Measurements from ENCODE around the gene STK32B.

STK32B gene

DNA sequence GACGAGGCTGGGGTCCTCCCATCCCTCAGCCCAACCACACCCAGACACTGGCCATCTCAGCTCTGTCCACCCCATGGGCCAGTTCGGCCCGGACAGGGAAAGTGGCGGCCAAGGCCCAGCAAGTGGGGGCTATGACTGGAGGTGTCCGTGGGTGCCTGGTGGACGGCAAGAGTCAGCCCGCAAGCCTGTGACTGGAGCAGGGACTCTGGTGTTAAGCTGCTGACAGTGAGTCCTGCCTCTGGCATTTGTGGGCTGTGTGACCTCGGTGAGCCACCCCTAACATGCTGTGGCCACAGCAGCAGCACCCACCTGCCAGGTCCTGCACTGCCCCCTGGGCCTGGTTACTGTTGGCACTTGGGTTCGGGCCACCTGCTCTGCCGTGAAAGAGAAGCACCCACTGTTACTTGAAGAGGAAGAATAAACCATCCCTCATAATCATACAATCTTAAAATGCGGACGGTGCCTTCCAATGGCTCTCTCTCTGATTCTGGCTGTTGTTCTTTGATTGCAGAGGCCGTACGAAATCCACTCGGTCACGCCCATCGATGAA lies 405.1 kb downstream of the STK32B start:
- DNase-seq = no peak

DNA sequence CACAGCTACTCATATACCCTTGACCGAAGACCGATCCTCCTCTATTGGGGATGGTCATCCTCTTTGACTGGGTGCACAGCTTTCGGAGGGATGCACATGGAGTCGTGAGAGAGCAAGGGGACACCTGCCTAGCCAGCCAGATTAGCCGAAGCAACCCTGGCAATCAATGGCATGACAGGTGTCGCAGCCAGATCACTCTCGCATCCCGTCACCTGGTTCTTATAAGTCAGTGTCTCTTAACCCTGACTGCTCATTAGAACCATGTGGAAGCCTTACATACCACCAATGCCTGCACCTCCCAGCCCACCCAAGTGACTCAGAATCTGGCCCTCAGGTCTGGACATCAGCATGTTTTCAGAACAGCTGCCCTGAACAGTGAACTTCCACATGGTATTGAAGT lies 407.4 kb downstream of the STK32B start:
- no peak for DNase-seq

DNA sequence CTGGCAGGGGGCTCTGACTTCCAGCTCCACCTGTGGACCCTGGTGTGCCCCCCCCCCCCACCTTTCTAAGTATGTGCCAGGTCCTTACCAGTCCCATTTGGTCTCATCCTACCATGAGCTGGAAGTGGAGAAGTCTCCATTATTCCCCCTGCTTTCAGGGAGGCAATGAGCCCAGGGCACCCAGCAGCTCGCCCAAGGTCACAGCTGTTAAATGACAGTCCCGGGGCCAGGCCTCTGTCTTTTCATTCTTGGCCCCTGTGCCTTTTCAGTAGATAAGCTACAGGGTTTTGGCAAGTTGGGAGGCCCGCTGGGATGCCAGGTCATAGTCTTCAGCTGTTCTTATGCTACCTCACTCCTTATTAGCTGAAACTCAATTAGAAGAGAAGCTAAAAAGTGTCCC lies 408.0 kb downstream of the STK32B start:
- no peak for DNase-seq

DNA sequence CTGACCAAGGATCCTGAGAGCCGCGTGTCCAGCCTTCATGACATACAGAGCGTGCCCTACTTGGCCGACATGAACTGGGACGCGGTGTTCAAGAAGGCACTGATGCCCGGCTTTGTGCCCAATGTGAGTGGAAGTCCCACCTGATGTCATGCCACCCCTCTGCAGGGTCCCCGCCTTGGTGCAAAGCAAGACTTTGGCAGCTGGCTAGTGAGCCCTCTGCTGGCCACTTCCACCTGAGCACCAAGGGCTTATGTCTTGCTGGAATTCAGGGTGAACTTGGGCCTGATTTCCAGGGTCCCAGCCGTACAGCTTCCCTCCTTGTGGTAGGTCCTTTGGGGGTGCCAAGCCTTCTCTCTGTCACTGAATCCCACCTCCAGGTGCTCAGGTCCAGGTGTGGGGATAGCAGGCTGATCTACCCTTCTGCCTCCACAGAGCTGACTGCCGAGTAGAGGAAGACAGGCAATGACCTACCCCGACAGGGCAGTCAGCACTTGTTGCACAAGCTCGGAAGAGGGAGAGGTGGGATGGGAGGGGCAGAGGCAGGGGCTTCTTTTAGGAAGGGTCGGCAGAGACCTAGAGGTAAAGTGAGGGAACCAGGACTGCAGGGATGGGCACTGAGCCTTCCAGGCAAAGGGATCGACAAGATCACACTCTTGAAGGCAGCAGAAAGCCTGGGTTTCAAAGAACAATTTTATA lies 409.0 kb downstream of the STK32B start:
- no peak for DNase-seq

DNA sequence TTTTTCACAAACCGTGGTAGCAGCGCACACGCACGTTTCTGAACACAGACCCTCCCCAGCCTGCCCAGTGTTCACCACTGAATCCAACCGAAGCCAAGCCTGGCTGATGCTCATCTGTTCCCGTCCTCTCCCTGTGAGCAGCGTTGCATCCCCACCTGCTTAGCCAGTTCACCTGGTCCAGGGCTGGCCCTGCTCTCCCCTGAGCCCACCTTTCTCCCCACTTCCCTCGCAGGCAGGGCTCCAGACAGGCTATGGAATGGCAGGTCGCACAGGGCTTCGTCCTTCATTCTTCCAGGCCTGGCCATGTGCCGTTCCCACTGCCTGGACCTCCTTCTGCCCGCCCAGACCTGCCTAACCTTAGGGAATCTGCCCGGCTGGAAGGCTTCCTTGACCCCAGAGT lies 410.2 kb downstream of the STK32B start:
- no peak for DNase-seq

DNA sequence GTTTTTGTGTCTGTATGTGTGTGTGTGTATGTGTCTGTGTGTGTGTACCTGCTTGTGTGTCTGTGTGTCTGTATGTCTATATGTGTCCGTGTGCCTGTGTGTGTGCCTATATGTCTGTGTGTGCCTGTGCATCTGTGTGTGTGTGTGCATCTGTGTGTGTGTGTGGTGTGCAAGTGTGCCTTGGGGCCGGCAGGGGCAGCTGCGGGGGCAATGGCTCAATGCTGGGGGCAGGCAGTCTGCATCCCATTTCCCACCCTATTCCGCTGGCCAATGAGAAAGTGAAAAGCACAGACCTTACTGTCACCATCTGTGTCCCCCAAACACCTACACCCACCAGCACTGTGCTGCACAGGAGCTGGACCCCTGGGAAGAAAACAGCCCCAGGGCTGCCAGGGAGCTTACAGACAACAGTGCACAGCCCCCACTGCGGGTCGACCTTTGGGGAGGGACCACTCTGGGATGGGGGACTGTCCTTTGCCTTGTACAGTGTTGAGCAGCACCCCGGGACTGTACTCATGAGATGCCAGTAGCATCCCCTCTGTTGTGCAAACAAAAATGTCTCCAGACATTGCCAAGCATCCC lies 411.1 kb downstream of the STK32B start:
- no peak for DNase-seq

DNA sequence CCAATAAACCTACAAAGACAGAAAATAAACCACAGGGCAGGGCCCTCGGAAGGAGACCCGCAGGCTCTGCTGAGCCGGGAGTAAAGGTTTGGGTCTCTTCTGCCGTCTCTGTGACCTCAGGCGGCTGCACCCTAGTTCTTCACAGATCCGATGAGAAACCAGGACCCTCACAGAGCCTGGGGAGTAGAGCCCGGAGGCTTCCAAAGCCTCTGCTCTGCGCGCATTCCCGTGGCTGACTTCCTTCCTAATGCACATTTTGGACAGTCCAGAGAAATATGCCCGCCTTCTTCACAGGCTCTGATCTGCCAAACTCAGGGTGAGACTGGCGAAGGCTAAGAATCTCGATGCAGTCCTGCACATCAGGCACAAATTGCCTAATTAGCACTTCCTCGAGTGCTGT lies 411.6 kb downstream of the STK32B start:
- DNase-seq = no peak

DNA sequence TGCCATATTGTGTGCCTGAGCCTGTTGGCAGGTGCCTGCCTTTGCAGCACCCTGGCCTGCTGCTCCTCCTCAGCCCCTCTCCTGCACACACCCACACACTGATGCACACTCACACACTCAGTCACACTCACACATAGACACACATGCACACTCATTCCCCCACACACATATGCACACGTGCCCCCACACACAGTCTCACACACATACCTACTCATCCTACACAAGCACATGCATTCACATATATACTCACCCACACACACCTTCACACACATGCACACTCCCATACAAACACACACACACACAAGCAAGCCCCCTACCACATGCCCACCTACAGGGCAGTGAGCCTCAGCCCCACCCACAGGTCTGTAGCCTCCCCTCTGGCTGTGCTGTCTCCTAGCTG lies 412.1 kb downstream of the STK32B start:
- no peak for DNase-seq

DNA sequence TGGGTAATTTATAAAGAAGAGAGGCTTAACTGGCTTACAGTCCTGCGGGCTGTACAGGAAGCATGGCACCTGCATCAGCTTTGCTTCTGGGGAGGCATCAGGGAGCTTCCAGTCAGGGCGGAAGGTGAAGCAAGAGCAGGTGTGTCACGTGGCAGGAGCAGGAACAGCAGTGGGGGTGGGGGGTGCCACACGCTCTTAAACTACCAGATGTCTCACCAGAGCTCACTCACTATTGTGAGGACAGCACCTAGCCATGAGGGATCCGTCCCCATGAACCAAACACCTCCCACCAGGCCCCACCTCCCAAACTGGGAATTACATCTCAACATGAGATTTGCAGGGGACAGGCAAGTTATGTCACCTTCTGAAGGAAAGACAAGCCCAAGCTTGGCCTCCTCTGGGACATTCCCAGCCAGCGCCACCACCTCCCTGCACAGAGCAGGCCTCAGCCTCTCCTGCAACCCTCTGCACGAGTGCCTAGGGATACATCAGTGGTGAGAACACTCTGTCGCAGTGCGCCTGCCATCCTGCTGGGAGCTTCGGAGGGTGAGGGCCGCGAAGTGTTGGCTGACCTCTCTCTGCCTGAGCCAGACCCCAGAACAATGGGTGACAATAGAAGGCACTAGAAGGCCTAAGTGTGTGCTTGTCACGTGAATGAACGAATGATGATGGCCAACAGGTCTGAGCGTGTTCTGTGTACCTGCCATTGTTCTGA lies 412.8 kb downstream of the STK32B start:
- DNase-seq = no peak

DNA sequence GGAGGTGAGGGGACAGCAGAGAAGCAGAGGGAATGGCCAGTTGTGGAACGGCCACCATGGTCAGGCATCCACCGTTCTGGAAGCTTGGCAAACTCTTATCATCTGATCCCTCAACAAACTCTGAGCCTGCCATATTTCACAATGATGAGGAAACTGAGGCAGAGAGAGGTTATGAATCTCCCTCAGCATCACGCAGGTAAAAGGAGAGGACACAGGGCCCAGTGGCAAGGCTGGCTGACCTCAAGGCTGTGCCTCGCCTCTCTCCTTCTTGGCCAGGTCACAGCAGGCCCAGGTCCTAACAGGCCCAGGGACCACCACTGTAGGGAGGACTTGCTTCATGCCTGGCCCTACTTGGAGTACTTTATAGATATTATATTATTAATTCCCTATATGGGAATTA lies 414.2 kb downstream of the STK32B start:
- DNase-seq = no peak

DNA sequence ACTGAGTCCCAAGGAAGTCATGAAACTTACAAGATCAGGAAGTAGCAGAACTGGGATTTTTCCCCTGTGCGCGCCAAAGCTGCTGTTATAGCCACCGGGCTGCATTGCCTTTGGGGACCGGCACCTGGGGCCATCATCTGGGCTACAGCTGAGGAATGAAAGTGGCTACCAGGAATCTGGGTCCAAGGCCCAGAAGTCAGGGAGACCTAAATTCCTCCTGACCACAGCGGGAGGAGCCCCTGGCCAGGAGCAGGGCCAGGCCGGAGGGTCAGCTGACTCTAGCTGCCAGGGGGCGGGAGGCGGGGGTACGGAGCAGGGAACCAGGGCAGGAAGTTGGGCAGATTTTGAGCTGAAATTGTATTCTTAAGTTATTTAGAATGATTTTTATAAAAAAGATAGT lies 414.7 kb downstream of the STK32B start:
- no peak for DNase-seq

DNA sequence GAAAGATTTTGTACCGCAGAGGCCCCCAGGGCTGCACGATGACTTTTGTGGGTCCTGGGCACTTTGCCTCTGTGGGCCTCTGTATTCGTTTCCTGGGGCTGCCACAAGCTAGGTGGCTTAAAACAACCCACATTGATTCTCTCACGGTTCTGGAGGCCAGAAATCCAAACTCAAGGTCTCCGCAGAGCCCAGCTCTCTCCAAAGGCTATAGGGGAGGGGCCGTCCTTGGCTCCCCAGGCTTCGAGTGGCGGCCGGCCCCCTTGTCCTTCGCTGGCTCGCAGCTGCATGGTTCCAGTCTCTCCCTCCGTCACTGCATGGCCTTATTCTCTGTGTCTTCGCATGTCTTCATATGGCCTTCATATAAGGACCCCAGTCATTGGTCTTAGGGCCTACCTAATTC lies 415.8 kb downstream of the STK32B start:
- DNase-seq = no peak

DNA sequence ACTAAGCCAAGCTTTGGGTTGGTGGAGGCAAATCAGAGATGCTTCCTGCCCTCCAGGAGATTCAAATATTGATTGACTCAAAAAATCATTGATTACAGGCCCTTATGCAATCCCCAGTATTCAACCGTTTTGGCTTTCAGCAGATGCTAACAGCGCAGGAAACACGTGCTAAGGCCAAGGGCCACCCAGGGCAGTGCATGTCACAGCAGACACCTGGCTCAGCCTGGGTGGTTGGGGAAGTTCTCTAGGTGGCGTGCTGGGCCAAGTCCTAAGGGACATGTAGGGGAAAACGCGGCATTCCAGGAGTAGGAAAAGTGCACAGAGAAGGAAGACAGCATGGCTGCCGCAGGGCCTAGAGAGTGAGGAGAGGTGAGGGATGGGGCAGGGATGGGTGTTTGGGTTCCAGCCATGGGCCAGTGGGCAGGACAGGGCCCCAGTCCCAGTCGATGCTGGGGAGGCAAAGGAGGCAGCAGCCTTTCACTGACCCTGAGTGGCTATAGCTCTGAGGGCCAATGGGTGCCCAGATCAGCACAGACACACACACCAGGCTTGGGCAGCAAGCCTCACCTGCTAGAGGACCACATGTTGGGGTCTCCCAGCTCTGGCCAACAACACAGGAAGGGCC lies 418.0 kb downstream of the STK32B start:
- no peak for DNase-seq

DNA sequence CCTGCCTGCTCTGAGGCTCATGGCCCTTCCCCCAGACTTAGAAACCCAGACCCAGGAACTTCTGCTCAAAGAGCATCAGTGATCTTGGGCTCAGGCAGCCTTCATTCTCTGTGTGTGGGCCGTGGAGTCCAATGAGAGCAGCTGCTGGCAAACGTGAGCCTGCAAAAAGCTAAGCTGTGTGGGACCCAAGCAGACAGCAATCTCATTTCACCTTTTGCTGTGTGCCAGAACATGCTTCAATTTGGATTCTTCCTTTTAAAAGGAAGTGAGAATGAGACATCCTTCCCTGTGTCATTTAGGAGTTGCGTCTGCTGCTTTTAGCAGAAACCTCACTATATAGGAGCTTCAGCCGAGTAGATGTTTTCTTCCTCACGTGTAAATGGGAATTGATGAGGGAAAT lies 418.6 kb downstream of the STK32B start:
- DNase-seq = no peak

DNA sequence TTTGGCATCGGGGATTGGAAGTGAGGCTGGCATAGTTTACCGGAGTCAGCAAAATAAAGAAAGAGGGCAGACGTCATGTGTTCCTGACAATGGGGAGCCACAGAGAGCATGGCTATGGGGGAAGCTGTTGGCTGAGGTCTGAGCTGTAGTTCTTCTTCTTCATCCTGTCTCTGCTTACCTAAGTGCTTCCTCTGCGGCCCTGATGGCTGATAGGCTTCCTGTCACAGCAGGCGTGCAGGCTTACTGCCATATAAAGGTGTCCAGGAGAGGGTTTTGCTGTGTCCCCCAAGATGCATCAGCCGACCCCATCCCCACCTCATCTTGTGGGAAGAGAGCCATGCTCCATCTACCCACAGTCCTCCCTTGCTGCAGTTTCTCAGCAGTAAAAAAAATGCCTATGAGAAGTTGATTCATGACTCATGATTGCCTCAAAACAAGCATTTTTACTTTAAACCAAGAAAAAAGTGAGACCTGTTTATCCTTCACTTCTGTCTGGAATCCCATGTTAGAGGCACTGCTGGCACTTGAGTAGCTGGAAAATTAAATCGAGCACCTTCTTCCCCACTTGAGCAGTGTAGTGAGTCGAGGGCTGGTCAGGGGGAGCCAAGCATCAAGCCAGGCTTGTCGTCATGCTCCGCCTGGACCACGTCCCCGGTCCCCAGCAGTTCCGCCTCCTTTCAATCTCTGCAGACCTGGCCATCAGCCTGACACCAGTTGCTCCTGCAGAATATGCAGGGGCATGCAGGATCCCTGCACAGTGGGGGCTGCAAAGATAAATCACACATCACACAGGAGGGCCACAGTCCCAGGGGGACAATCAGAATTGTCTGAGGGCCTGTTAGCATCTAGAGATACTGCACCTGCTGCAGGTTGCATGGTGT lies 419.3 kb downstream of the STK32B start:
- DNase-seq = no peak

DNA sequence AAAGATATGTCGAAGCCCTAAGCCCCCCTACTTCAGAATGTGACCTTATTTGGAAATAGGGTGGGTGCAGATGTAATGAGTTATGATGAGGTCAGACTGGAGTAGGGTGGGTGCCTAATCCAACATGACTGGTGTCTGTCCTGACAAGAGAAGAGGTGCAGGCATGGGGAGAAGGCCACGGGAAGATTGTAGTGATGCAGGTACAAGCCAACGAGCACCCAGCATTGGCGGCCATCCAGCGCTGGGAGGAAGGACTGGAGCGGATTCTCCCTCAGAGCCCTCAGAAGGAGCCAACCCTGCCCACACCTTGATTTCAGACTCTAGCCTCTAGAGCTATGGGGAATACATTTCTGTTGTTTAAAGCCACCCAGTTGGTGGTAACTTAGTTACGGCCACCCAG lies 419.9 kb downstream of the STK32B start:
- no peak for DNase-seq

DNA sequence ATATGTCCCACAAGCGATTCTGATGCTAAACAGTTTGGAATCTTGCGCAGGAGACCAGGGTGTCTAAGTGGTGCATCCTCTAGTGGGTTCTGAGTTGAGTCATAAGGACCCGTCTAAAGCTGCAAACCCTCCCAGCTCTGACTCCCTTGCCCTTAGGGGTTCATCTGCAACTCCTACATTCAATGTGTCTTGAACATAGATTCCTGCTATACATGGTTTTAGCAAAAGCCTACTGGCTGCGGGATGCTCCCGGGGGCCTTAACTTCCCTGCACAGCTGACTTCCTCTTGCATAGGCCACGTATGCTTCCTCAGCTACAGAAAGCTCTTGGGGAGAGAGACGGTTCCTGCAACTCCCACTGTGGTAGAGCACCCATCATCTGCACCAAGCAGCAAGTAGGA lies 420.4 kb downstream of the STK32B start:
- no peak for DNase-seq

DNA sequence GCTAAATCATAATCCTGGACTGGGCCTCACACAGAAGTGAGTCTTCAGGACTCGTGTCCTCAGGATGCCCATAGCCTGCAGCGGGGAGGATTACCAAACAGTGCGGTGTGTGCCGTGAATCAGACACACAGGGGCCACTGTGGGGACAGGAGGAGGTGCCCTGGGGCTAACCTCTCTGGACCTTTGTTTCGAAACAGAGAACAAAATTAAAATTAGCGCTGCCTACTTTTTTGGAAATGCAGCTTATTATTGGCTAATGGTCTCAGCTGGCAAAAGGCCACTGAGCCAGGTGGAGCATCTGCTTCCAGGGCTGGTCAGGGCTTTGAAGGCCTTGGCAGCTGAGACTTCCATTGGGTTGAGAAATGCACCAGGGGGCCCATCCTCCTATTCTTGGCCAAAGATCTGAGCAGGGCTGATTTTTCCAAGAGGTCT lies 420.9 kb downstream of the STK32B start:
- no peak for DNase-seq

DNA sequence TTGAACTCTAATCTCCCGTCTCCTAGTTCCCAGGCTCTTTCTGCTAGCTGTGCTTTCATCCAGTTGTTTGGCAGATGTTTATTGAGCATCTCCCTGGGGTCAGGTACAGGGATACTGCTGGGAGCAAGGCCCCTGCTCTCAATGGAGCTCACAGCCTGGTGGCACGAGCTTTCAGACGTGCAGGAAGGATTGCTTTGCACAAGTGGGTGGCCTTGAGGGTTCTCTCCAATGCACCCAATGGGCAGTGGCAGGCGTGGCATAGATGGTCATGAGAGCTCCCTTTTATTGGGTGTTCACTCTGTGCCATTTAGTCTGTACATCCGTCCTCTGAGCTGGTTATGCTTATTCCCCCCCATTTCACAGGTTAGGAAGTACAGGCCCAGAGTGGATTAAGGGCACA lies 421.8 kb downstream of the STK32B start:
- no peak for DNase-seq

DNA sequence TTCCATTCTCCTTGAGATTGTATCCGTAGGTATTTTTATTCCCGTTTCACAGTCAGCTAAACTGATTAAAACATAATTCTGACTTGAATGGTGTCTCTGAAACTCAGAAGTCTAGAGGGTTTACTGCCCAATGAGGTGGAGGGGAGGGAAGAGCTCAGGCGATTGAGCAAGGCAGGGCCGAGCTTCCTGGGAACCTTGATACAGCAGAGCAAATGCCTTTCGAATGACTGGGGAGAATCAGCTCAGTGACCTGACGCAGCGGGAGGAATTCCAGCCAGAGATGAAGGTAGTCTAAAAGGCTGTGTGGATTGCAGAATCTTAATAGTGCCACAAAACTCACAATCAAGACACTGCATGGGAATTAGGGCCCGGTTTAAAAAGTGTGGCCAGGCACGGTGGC lies 423.5 kb downstream of the STK32B start:
- DNase-seq = no peak

DNA sequence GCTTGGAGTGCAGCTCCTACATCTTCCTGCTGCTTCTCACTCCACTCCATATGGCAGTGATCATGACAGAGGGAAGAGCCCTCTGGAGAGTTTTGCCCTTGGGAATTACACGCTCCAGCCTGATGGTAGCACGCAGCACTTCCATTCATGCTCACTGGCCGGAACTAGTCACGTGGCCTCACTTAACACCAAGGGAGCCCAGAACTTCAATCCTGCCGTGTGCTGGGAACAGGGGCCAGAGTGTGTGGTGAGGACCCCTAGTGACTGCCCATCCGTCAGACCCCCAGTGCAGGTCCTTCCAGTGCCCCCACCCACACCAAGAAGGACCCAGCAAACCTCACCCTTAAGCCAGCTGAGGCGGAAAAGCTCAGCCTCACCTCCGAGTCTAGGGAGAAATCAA lies 426.3 kb downstream of the STK32B start:
- DNase-seq = no peak

DNA sequence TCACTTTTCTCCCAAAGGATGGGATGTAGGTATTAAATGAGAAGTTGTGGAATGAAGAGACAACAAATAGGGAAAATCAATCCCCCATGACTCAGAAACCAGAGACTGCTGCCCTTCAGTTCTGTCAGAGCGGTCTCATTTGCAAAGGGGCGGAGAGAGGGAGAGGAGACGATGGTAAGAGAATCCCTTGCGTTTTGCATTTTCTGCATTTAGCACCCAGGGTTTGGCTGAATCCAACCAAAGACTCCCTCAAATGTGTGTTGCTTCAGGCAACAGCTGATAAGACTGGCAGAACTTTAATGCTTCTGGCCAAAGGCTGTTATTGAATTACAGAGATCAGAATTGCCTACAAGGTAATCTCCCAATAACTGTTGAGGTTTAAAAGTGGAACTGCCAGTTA lies 426.9 kb downstream of the STK32B start:
- no peak for DNase-seq

DNA sequence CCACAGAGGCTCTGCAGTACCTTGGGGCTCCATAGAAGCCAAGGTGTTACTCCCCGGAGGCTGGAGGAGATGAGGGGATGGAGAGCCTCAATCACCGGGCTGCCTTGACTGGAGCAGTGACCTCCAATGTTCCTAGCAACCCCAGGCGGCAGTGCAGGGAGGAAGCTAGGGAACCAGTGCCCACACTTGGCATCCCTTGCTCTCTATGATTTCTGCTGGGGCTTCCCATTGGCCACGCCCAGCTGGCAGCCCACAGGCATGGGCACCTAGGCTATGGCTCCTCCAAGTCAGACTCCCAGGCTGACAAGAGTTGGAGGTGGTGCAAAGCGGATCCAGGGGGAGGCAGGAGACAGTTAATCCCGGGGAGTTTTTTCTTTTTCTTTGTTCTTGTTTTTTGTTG lies 427.4 kb downstream of the STK32B start:
- no peak for DNase-seq
